Activated CD8-positive, alpha-beta memory T cell treated with anti-CD3 and anti-CD28 coated beads, Interleukin-2, amount 50 U/mL, for 48 hours (primary cell): ENCODE results near the gene DLG4.
"Not testable (repeated sequence)": the region's sequence is repeated elsewhere in the genome, so short reads cannot be mapped to it uniquely, and the experiment has no call there.

Experiments used
- DNase-seq: peaks from one replicate; pipeline ENCODE4 v3.0.0-alpha.2; 2020

Gene DLG4

DNA sequence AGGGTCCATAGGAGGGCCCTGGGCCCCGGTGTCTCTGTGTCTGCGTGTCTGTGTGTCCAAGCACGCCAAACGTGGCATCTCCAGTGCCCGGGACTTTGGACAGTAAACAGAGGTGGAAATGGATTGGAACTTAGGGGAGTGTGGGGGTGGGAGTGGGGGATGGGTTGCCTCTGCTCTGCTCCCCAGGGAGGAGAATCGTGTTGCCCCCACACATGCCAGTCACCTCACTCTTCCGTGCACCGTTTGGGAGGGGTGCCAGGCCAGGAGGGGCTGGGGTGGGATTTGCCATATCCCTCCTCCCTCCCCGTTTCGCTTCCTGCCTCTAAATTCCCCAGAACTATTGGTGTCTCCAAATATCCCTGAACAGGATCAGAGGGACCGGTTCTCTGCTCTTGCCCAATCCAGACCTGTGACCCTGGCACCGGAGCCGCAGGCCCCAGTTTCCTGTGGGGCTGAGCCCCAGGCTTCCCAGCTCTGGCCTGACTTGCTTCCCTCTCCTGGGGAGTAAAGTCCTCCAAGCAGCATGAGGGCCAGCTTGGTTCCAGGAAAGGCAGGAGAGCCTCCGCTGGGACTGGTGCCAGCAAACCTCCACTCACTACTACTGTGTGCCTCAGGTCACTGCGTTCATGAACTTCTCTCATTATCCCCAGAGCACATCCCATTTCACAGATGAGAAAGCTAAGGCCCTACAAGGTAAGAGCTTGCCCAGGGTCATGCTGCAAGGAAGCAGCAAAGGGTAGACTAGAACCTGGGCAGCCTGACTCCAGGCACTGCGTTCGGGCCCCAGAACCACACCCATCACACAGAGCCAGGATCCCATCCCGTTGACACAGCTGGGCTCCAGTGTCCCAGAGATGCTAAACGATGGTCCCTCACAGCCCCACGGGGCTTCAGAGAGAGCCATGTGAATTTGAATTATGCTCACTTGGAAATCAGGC lies 40.0 kb downstream of the DLG4 start, which contains the start of gene ASGR1:
ASGR1 (minus strand) TSS at position 54 of the 938 bp plus-strand sequence. CDS start 807 bp downstream, outside the sequence.
- no peak for DNase-seq

DNA sequence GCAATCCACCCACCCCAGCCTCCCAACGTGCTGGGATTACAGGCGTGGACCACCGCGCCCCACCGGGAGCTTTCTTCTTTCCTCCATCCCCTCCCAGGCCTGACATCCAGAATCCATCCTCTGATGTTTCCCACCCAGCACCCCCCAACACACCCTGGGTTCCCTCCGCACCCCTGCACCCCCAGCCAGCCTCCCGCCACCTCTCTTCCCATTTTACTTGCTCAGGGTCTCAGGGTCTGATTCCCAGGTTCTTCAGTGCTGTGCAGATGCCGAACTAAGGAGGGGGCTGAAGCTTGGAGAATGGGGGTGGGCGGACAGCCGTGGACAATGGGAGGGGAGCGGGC lies 40.7 kb downstream of the DLG4 start:
- no peak for DNase-seq

DNA sequence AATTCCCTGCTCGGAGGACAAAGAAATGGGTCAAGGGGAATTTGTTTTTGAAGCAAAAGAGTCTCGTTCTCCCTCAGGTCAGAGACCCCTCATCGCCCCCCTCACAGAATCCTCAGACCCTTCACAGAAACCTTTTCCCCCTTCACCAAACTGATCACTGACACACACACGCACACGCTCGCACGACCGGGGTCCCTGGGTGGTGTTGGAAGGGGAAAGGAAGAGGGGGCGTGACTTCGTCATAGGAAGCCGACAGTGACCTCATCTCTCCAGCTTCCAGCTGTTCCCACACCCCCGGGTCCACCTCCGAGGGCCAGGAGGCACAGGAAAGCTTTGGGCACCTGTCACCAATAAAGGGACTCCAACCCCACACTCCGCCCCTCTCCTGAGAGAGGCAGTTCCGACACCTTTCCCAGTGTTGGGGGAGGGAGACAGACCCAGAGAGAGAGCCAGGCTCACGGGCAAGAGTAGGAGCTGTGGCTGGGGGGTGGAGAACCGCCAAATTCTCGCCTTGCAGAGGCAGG lies 41.6 kb downstream of the DLG4 start:
- DNase-seq, result no peak

DNA sequence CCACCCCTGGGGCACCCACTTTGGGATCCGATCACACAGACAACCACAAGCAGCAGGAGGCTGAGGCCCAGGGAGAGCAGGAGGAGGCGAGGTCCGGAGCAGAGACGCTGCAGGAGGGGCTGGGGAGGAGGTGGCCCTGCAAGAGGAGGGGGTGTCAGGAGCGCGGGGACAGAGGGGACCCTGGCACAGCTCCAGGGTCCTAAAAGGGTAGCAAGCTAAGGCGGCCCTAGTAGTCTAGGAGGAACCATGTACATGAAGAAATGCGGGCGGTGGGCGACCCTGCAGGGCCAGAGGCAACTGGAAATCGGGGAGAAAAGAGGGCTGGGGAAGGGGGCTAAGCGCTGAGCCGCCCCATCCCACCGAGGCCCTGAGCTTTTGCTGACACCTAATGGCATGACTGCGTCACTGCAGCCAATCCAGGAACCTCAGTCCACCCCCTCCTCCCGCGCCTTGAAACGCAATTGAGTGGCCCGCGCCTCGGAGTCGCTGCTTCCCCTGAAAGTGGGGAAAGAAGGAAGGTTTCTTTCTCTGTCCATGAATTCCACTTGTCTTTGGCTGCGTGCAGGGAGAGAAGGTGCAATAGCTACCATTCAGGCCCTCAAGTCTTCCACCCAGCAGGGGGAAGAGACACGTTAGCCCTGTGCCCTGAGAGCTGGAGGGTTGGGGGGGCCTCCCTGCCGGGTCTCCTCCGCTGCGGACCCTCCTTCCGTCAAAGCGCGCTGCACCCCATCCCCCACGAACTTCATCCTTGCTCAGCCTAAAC lies 42.3 kb downstream of the DLG4 start:
- peak; percentile 84 for DNase-seq

DNA sequence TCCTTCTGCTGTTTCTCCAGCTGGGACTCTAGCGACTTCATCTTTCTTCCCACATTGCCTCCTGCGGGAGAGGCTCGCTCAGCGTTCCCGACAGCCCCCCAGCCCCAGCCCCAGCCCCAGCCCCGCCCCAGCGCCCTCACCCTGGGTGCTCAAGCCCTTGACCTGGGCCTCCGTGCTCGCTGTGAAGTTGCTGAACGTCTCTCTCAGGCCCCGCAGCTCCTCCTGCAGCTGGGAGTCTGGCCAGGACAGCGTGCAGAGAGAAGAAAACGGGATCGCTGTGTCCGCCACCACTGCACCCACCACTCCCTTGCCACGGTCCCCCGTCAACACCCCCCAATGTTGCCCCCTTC lies 42.8 kb downstream of the DLG4 start:
- DNase-seq, result no peak

DNA sequence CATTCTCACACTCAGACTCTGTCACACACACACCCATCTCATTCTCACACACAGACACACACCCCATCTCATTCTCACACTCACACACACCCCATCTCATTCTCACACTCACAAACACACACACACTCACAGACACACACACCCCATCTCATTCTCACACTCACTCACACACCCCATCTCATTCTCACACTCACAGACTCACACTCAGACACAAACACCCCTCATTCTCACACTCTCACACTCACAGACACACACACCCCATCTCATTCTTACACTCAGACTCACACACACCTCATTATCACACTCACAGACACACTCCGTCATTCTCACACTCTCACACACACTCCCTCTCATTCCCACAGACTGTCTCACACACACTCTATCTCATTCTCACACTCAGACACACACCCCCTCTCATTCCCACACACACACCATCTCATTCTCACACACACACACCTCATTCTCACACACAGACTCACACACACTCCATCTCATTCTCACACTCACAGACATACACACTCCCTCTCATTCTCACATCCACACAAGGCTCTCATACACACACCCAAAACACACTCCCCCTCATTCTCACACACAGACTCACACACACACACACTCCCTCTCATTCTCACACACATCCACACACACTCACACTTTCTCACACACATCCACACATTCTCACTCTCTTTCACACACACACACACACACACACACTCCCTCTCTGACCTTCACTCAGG lies 43.4 kb downstream of the DLG4 start:
- no peak for DNase-seq

DNA sequence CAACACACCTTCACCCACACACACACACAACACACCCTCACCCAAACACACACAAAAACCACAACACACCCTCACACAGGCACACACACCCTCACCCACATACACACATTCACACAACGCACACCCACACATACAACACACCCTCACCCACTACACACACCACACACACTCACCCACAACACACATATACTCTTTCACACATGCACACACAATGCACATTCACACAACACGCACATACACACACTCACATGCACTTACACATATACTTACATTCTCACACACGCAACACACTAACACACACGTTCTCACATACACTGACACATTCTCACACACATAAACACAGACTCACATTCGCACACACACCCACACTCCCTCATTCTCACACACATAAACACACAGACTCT lies 44.3 kb downstream of the DLG4 start:
- no peak for DNase-seq

DNA sequence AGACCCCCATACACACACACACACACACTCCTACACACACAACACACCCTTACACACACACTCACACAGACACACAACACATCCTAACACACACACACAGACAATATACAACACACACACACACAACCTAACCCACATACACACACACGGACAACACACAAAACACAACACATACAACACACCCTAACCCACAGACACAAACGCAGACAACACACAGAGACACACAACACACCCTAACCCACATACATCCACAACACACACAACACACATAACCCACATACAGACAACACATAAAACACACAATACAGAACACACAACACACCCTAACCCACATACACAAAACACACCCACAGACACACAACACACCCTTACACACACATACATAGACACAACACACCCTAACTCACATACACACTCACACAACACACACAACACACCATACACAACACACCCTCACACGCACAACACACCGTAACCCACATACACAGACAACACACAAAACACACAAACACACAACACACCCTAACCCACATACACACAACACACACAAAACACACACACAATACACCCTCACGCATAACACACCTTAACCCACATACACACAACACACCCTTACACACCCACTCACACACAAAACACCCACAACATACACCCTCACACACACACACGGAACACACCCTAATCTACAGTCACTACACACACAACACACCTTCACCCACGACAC lies 44.9 kb downstream of the DLG4 start:
- no peak for DNase-seq

DNA sequence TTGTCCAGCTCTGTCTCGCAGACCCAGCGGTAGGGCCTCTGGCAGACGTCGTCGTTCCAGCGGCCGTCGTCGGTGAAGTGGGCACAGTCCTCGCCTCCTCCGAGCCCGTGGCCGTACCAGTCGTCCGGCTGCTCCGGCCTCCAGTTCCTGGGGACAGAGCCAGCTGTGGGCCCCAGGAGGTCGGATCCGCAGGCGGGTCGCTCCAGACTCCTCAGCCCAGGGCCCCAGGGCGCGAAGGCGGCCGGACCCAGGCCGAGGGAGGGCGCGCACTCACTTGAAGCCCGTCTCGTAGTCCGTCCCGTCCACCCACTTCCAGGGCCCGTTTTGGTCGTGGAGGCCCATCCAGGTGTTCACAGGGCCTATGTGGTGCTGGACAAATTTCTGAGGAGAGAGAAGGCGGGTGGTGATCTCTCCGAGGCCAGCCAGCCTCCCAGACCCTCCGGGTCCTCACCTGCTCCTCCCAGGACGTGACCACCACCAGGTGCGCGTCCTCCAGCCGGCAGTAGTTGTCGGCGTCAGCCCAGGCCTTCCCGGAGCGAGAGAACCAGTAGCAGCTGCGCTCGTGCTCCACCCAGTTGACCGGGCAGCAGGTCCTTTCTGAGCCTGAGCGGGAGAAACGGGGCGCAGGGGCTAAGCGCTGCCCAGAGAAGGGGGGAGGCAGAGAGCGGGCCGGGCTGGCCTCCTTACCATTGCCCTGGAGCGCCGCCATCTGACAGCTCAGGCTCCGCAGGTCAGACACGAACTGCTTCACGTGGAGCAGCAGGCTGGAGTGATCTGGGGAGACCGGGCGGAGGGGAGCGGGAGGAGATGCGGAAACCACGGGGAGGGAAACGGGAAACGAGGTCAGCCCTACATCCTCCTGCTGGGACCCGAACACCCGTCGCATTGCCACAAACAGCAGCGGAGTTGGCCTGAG lies 45.7 kb downstream of the DLG4 start:
- DNase-seq, result peak; percentile 74

DNA sequence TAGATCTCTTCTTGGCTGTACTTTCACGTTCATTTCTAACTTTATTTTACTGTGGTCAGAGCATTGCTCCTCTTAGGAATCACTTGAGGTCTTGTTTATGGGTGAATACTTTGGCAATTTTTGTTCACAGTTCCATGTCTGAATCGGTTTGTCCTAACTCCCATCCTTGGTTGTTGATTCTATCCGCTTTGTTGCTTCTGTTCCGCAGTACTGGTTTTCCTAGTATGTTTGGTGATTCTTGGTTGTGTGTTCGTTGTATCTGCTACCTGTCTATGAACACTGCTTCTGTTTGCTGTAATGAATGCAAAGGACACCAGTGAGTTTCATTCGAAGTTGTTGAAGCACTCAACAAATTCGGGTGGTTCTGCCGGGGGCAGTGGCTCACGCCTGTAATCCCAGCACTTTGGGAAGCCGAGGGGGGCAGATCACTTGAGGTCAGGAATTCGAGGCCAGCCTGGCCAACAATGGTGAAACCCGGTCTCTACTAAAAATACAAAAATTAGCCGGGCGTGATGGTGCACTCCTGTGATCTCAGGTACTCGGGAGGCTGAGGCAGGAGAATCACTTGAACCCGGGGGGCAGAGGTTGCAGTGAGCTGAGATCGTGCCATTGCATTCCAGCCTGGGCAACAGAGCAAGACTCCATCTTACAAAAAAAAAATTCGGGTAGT lies 47.0 kb downstream of the DLG4 start:
- not testable (repeated sequence) for DNase-seq

DNA sequence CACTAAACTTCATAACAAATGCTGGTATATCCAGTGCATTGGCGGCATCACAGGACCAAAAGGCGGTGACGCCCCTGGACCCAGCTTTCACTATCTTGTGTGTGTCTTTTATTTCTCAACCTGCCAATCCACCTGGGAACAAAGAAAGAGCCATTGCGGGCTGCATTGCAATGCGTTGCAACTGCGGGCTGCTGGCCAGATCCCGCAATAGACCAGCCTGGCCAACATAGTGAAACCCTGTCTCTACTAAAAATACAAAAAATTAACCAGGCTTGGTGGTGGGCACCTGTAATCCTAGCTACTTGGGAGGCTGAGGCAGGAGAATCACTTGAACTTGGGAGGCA lies 50.1 kb downstream of the DLG4 start:
- not testable (repeated sequence) for DNase-seq

DNA sequence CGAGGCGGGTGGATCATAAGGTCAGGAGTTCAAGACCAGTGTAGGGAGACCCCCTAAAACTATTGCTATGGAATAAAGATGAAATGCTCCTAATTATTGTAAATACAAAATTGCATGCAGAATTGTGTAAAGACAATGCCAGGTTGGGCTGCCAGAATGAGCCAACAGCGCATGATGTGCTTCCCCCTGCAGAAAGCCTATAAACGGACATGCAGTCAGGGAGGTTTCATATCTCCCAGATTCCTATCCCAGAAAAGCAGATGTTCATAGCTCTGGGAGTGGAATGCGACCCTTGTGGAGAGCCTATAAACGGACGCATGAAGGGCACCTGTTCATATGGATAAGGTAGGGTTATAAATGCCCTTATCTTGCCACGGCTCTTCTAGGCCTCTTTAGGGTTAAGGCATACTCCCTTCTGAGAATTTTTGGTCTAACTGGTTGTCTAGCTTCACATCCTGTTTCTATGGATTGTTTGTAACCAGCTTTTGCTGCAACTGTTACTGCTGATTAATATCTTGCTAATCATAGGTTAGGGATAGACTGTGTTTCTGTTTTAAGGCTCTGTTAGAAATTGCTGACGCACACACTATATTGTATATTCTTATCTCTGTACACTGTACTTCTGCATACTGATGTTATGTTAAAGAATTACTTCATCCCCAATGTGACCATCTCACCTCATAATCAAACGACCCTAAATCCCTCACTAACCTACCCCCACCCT lies 50.6 kb downstream of the DLG4 start:
- not testable (repeated sequence) for DNase-seq

DNA sequence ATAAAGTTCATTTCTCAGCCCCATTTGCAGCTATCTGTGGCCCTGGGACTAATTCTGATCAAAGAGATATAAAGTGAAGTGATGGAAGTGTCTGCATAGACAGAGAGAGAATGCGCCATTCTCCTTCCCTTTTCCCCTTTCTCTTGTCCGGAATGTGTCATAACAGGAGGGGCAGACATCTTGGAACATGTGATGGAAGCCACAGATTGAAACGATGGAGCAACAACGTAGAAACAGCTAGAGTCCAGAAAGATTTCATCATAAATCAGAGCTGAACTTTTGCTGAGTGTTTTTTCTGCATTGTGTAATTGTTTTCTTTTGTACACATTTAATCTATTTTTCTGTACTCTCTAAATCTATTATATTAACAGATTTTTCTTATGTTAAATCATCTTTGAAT lies 51.8 kb downstream of the DLG4 start:
- DNase-seq, result no peak

DNA sequence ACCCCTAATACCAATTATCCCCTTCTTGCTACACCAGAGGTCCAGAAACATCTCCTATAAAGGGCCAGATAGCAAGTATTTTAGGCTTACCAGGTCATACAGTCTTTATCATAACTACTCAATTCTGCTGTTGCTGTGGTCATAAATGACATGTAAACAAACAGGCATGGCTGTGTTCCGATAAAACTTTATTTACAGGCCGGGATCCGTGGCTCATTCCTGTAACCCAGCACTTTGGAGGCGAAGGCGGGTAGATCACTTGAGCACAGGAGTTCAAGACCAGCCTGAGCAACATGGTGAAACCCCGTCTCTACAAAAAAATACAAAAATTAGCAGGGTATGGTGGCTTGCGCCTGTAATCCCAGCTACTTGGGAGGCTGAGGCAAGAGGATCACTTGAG lies 52.8 kb downstream of the DLG4 start:
- no peak for DNase-seq

DNA sequence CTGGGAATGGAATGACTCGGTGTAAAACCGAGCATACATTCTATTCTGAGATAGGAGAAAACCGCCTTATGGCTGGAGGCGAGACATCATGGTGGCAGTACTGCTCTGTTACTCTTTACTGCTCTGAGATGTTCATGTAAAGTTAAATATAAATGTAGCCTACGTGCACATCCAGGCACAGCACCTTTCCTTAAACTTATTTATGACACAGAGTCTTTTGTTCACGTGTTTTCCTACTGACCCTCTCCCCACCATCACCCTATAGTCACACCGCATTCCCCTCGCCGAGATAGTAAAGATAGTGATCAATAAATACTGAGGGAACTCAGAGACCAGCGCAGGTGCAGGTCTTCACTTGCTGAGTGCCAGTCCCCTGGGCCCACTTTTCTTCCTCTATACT lies 60.1 kb downstream of the DLG4 start:
- DNase-seq, result not testable (repeated sequence)

DNA sequence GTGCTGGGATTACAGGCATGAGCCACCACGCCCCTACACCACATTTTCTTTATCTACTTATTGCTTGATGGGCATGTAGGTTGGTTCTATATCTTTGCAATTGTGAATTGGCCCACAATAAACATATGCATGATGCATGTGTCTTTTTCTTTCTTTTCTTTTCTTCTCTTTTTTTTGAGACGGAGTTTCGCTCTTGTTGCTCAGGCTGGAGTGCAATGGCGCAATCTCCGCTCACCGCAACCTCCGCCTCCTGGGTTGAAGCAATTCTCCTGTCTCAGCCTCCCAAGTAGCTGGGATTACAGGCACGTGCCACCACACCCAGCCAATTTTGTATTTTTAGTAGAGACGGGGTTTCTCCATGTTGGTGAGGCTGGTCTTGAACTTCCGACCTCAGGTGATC lies 61.2 kb downstream of the DLG4 start:
- not testable (repeated sequence) for DNase-seq

DNA sequence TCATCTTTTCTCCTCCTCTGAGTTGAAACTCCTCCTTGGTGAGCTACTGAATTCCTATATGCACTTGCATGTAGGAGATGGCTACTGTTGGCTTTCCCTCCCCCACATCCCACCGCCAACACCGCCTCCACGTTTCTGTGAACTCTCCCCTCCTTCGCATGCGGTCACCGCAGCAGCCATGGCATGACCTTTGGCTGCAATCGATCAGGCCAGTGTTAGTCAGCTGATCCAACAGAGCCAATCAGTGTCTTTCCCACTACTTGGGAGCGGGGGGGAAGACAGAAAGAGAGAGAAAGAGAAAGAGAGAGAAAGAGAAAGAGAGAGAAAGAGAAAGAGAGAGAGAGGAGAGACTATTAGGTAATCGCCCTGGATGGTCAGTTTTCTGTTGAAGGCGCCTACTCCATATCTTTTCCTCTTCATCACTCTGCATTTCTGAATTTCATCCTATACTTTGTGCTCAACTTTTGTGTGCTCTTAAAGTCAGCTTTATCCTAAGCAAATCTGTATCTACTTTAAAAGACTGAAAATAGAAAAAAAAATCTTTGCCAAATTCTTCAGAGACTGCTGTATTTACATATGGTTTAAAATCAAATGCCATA lies 63.2 kb downstream of the DLG4 start:
- no peak for DNase-seq

DNA sequence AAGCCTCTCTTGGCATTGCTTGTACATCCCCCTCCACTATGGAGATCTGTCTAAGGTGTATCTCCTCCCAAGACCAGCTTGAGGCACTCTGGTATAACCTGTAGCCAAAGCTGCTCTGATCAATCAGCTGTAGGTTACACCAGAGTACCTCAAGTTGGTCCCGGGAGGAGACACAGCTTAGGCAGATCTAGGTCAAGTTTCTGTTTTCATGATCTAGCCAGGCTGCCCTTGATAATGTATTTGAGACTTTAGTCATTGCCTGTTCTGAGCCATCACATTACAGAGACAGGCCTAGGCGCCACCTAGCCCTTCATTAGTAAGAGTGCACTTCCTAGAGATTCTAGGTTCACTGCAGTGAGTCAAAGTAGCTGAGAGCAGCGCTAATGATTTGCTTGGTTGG lies 71.9 kb downstream of the DLG4 start:
- no peak for DNase-seq

DNA sequence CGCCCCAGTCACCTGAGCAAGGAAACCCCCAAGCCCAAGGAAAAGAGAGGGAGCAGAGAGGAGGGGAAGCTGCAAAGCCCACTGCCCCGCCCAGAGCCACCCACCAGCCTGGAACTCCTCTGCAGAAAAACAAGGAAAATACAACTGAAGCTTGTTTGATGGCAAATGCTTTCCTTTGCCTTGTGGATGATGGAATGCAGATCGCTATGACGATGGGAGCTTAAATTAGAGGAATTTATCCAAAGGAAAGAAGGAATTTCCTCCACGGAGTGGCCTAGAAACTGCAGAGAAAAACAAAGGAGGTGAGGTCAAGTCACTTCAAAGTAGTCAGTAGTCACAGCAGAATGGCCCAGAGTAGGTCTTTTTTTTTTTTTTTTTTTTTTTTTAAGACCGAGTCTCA lies 73.5 kb downstream of the DLG4 start:
- DNase-seq, result no peak

DNA sequence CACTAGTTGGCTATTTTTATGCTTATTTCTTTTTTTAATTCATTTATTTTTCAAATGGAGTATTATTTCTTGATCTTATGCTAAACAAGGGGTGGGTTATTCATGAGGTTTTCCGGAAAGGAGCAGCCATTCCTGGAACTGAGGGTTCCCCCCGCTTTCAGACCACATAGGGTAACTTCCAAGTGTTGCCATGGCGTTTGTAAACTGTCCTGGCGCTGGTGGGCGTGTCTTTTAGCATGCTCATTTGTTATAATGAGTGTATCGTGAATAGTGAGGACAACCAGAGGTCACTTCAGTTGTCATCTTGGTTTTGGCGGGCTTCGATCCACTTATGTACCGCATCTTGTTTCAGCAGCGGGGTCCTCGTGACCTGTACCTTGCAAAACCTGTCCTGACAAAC lies 75.4 kb downstream of the DLG4 start:
- no peak for DNase-seq
